T47D (cell line): Measurements from ENCODE around the gene CCNY.

Experiments
- DNase-seq, 2 experiments: peaks; one replicate each; pipeline versions ENCODE4 v3.0.0 to v3.0.0-alpha.2; 2011 to 2012; ENCODE audit warnings: low read depth in 1 of 2, low spot score in 1 of 2
- JUND ChIP-seq: IDR thresholded peaks from 2 replicates; pipeline ENCODE4 v1.6.1; 2012; ENCODE audit warnings: low read depth
- in situ Hi-C: cut with HindIII; loops from 2 replicates; pipeline ENCODE4 v1.10.0; 2016; ENCODE audit warnings: low sequenced_read_pairs, low pct_unique_long_range_greater_than_20kb

CCNY gene

DNA sequence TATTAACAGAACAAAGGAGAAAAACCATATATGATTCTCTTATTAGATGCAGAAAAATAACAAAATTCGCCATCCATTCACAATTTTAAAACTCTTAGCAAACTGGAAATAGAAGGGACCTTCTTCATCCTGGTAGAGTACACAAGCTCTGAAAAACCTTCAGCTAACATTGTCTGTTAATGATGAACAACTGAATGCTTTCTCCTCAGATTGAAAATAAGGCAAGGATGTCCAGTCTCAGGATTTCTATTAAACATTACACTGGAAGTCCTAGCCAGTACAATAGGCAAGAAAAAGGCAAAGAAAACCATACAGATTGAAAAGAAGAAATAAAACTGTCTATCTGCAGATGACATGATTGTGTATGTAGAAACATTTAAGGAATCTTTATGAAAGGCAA, 16.0 kb upstream of the CCNY start:
- no peak for DNase-seq
- no peak for TF ChIP-seq JUND
- in situ Hi-C loops = no loop called here

DNA sequence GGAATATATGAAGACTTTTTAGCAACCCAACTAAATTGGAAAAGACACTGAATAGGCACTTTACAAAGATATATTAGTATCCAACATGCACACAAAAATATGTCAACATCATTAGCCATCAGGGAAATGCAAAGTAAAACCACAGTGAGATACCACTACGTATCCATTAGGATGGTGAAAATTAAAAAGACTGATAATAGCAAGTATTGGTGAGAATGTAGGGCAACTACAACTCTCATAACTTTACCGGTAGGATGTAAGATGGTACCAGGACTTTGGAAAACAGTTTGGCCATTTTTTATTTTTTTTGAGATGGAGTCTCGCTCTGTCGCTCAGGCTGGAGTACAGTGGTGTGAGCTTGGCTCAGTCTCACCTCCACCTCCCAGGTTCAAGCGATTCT, 13.7 kb upstream of the CCNY start:
- in situ Hi-C loops = no loop called here
- no peak for TF ChIP-seq JUND

DNA sequence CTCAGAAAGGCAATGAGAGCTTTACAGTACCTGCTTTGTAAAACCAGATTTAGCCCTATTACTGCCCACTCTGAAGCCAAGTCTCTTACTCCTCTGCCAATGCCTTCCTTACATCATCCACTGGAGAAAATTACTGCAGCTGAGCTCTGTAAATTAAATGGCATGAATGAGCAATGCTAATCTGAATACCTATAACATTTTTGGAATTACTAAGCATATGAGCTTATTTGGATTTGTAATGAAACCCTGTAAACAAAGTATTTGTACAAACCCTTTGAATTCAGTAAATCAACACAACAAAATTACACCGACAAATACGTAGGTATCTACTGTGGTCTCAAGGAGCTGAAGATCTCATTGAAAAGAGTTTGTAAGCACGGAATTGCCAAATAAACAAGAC, 12.1 kb upstream of the CCNY start:
- no peak for DNase-seq
- no peak for TF ChIP-seq JUND
- in situ Hi-C loops = no loop called here

More for the DNA sequence above, 13.7 kb upstream of the CCNY start:
- no peak for DNase-seq

DNA sequence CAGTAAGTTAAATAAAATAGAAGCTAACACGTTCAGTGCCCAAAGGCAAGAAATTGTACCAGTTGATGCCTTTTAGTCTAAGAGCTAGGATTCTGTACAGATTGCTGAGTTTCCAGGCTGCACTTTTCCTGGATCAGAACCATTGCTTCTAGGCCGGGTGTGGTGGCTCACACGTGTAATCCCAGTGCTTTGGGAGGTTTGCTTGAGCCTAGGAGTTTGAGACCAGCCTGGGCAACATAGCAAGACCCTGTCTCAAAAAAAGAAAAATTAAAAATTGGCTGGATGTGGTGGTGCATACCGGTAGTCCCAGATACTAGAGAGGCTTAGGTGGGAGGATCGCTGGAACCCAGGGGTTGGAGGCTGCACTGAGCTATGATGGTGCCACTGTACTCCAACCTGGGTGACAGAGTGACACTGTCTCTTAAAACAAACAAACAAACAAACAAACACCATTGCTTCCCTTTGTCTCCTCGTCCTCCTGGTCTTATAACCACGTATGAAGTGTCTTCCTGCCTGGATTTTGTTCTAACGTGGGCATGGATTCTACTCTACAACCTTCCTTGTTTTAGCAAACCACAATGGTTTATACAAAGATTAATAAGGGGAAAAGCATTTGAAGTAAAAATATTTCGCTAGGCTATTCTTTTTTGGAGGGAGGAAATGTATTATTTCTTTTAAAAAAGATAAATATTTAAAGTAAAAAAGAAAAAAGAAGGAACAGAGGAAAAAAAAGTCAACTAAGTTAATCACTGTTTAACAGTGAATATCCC, 9.7 kb upstream of the CCNY start:
- in situ Hi-C loops = no loop called here
- TF ChIP-seq JUND = no peak
- no peak for DNase-seq

DNA sequence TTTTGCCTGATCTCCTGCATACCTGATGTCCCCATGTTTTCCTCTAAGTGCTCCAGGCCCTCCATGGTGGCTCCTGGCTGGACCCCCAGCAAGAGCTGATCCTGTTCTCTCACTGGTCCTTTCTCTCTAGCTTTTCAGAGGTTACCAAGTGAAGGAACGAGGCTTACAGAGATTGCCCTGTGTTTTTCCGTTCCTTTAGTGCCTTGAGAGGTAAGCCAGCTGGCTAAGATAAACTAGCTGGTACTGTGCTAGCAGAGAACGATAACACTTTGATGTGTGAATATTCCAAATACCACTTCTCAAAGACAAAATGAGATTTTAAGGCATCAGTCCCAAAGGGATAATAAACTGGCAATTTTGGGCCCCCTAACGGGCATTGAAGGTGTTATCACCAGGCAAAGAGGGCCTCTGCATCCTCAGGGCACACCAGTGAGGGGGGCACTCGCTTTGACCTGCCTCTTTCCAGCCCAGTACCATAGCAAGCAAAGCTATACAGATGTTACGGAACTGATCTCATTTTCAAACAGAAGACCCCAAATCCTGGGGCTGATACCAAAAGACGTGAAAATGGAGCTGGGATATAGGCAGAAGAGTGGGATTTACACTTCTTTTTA, 8.4 kb upstream of the CCNY start:
- no peak for DNase-seq
- in situ Hi-C loops = no loop called here
- no peak for TF ChIP-seq JUND

DNA sequence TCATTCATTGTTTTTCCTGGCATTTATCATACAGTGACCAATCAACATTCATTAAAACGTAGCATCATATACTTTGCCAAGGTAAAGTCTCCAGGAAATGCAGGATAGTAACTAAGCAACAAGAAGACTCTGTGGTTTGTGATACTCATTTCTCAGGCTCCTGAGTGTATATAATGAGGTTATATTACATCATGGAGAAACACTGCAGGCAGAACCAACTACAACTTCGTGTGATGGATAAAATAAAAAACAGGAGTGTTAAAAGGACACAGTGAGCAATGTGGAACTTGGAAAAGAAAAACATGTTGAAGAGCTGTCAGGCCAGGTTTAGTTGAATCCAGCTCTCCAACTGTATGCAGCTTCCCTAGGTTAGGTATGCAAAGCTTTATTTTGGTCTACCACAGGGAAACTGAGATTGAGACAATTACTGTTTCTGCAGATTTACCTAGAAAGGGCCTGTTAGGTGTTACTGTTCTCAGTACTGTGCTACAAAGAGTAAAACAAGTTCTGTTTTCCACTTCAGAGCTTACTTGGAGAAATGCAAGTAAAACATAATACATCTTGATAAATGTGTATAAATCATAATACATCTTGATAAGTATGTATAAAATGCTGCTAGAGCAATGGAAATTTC, 7.8 kb upstream of the CCNY start:
- DNase-seq = no peak
- in situ Hi-C loops = no loop called here
- no peak for TF ChIP-seq JUND

DNA sequence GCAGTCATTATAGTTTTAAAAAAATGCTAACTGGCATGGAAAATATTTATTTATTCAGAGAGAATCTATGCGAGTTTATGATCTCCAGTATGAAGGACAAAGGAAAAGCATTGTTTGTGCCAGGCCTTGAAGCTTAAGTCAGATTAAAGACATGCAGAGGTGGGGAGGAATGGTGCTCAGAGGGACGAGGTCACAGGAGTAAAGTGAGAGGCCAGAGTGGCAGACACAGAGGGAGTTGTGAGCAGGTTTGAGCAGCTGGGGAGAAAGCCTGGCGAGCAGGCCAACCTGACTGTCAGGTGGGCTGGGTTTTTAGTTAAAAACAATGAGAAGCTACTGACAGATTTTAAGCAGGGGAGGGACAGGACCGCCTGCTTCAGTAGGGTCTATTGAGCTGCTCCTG, 6.8 kb upstream of the CCNY start:
- DNase-seq = no peak
- in situ Hi-C loops = no loop called here
- no peak for TF ChIP-seq JUND

DNA sequence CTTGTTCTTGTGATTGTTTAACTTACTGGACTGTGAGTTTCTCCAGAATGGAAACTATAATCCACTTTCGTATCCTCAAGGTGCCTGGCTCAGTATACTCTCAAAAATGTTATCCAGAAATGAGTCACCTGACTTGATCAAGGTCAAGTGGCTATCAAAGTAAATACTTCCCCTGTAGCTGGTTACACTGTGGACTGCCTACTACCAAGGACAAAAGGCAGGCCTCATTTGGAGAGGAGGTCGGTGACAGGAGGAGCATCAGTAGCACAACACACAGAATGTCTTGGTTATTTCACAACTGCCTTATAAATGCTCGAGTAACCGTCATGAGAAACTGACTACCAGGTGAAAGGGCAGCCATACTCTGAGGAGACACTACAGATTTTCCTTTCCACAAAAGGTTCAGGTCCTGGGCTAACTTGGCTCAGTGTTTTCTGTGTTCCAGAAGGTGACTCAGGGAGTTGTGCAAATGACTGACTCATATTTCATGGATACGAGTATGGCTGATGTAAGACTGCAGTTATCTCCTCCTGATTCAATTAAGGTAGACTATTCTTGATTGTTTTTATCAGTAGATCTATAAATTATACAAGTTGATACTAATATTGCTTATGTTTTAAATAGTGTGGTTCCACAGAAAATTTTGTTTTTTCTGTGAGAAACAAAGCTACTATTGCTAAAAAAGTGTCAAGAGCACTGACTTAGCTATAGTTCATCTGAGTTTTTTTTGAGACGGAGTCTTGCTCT, 4.2 kb upstream of the CCNY start:
- in situ Hi-C loops = no loop called here
- no peak for TF ChIP-seq JUND
- DNase-seq = no peak

DNA sequence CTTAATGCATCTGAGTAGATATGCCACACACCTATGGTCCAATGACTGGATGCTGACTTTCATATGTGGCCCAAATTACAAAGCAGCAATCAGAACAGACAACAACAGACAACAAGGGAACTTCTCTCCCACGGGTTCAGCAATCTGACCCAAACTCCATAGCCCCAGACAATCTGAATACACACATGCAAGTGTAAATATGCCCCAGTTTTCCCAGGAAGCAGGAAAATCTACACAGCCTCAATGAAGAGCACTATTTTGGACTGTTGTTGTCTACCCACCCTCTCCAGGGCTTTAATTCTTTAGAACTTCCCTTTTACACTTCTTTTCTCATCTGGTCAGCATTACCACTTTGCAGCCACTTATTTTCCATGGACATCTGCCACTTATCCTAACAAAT, 2.0 kb upstream of the CCNY start:
- DNase-seq = no peak
- TF ChIP-seq JUND = no peak
- in situ Hi-C loops = no loop called here

DNA sequence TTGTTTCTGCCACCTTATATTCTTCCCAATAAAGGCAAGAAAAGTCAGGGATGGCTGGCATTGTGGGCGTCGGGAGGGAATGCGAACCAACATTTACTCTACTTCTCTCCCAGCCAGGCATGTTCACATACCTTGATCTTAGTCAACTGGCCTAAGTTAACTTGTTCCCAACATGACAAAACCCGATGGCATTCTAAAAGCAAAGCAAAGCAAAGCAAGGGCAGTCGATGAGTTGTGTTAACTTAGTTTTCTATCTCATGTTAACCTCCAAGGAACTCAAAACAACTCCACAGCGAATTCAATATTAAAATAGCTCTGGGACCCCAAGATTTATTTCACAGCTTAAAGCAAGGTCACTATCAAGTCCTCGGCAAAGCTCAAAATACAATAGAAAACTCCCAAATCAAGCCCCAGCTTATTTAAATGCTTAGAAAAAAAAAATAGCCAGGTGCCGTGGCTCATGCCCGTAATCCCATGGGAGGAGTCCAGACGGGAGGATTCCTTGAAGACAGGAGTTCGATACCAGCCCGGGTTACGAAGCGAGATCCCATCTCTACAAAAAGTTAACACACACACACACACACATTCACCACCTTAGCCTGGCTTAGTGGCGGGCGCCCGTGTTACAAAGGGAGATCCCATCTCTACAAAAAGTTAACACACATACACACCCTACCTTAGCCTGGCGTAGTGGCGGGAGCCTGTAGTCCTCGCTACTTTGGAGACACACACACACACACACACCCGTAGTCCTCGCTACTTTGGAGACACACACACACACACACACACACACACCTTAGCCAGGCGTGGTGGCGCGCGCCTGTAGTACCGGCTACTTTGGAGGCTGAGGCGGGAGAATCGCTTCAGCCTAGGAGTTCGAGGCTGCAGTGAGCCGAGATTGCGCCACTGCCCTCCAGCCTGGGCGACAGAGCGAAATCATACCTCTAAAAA, 901 bp upstream of the CCNY start:
- in situ Hi-C loops = no loop called here
- peak in 1 of 2 experiments; percentile 44 for DNase-seq
- no peak for TF ChIP-seq JUND

DNA sequence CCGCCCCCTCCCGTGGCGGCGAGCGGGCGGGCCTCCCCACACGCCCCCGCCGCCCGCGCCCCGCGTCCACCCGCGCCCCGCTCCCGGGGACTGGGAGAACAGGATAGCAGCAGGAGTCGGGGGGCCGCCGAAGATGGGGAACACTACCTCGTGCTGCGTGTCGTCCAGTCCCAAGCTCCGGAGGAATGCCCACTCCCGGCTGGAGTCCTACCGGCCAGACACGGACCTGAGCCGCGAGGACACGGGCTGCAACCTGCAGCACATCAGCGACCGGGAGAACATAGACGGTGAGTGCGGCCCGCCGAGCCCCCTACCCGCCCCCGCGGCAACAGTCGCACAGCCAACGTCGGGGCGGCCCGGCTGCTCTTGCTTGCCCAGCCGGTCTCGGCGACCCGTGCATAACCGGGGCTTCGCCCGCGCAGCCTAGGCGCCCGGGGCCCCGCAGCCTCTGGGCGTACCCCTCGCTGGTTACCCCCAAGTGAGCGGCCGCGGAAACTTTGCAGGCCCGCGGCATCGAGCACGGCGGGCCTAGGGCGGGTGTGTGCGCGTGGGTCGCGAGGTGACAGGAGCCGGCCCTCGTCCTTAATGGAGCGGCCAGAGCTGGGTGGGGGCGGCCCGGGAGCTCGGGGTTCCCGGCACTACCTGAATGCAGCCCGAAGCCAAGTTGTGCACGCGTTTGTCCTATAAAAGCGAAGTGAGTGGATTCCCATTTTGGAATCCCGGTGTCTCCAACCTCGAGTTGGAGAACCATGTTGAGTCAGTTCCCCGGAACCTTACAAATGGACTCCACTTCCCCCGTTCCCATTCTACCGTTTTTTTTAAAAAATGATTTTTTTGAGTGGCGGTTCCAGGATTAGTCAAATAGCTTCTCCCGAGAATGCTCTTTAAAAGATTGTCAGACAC, 863 bp downstream of the CCNY start:
- in situ Hi-C loops = no loop called here
- DNase-seq = peak; percentile 48 to 60
- no peak for TF ChIP-seq JUND

DNA sequence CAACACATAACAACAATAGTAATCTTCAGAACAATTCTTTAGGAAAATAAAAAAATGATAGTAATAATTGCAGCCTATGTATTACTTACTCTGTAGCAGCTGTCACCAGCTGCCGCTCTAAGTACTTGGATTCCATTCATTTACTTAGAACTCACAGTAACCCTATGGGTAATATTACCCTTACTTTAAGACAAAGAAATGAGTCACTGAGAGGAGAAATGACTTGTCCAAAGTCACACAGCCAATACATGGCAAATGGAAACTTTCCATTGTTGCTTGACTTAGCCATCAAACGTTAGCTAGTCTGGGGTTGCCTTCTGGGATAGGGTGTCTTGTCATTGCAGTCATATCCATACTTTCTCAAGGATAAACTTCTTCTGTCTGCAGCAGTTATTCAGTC, 3.6 kb downstream of the CCNY start:
- no peak for DNase-seq
- in situ Hi-C loops = no loop called here
- no peak for TF ChIP-seq JUND
